Heart left ventricle (tissue), 13 donors: Measurements from ENCODE around the gene RPP21.

ENCODE experiments used
- CTCF ChIP-seq, 12 donors: fragments of 200-600 bp; sonication (generic) in 4 of 12; IDR thresholded peaks; one replicate each; pipeline versions ENCODE4 v1.5.0 to v1.8.0; 2018 to 2022; ENCODE audit warnings: antibody characterized with exemption in 12 of 12, mild to moderate bottlenecking in 5 of 12
- POLR2A ChIP-seq, 2 donors: fragments of 450-650 bp; IDR thresholded peaks; one replicate each; pipeline ENCODE4 v1.6.1; 2017; ENCODE audit warnings: antibody characterized with exemption in 2 of 2, mild to moderate bottlenecking in 2 of 2, moderate library complexity in 2 of 2
- donor health status: ischemic (EF 13 %, LVEDD 7.1; RV severe dilation, severe dysfunction).
- donor health status: DM: no; HTN: yes; CAD: no.
- donor health status: DM: no; HTN: no; CAD: no.
- donor health status: ischemic (EF 25% LVEDD 6.9; RV normal size, moderate dysfunction).
- donor health status: ischemic (EF 25% LVEDD 5.7; RV mildly dilated, moderate dysfunction).
- donor health status: ischemic (EF 35%, LVEDD 5.7; RV mildly dilated, moderate dysfunction).
- donor health status: nonischemic (EF 11% LVEDD 7.7; RV severe dilation, severe dysfunction).
- donor health status: DM: yes; HTN: yes; CAD: no.
- donor health status: PGD.
- donor health status: ischemic (EF 29% LVEDD 5.4; RV normal size, mild dysfunction).
- donor health status: nonischemic (EF 23%, LVEDD 6.1; RV moderate dilation, normal function).

- TF ChIP-seq POLR2A (IDR thresholded peaks at IDR 0.05) (no peak), CTCF (IDR thresholded peaks at IDR 0.05) (no peak)
Observed at GRCh38 chr6:30295837-30296236, 49.1 kb upstream of the RPP21 start.
